Mesothelial cell of epicardium (in vitro differentiated cells): ENCODE results near the gene KIAA1671. TPM values are rescaled to one million over a fixed set of nuclear protein-coding genes. Genes with fewer than 3 reads are reported as not detected.

Experiments
- DNase-seq, 2 experiments: peaks; one replicate each; pipeline ENCODE4 v3.0.0; 2021; ENCODE audit warnings: low spot score in 2 of 2; ENCODE audit not compliant: unreplicated experiment in 2 of 2
- H3K27ac Mint-ChIP-seq: 2 replicates; pipeline ENCODE4 v1.8.0; 2021; ENCODE audit warnings: mixed read lengths
- H3K27me3 Mint-ChIP-seq: 2 replicates; pipeline ENCODE4 v1.8.0; 2021; ENCODE audit warnings: low read depth, mixed read lengths
- H3K36me3 Mint-ChIP-seq: 2 replicates; pipeline ENCODE4 v1.8.0; 2021; ENCODE audit warnings: mixed read lengths
- H3K4me1 Mint-ChIP-seq: 2 replicates; pipeline ENCODE4 v1.8.0; 2021; ENCODE audit warnings: mixed read lengths
- H3K4me3 Mint-ChIP-seq: 2 replicates; pipeline ENCODE4 v1.8.0; 2021; ENCODE audit warnings: mild to moderate bottlenecking, moderate library complexity, mixed read lengths
- H3K9me3 Mint-ChIP-seq: 2 replicates; pipeline ENCODE4 v1.8.0; 2021; ENCODE audit warnings: mixed read lengths
- total RNA-seq: library from RNA; stranded (reverse); gene quantifications from 3 replicates; pipeline ENCODE4 v1.2.1, GENCODE V29; 2021
- TF ChIP-seq, protein P1 (sequence below): fragments of 200-600 bp; sonication (generic); IDR thresholded peaks from one replicate; pipeline ENCODE4 v1.5.0; 2021; ENCODE audit warnings: antibody characterized with exemption; ENCODE audit not compliant: unreplicated experiment

The KIAA1671 gene
- total RNA-seq, 1 donor from 2014 or later: 21.8 TPM

DNA sequence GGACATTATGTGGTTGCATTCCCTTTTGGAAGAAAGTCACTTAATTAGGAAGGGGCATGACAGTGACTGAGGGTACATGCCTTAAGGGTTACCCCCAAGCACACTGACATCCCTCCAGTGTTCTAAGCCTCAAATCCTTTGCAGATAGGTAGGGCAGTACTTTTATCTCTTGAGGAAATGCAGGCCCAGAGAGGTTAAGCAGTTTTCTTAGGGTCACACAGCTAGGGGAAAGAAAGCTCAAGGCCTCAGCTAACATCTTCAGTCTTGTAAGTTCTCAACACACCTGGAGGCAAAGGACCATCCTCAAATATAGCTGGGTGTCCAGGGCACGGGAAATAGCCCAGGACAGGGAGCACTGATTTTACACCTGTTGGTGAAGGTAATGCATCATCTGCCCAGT lies 31.6 kb downstream of the KIAA1671 start:
- peaks cover 5% of the 10 kb centered on the region for H3K4me1 Mint-ChIP-seq
- H3K27me3 Mint-ChIP-seq: no peaks in the 10 kb centered on the region
- TF ChIP-seq, protein P1, sequence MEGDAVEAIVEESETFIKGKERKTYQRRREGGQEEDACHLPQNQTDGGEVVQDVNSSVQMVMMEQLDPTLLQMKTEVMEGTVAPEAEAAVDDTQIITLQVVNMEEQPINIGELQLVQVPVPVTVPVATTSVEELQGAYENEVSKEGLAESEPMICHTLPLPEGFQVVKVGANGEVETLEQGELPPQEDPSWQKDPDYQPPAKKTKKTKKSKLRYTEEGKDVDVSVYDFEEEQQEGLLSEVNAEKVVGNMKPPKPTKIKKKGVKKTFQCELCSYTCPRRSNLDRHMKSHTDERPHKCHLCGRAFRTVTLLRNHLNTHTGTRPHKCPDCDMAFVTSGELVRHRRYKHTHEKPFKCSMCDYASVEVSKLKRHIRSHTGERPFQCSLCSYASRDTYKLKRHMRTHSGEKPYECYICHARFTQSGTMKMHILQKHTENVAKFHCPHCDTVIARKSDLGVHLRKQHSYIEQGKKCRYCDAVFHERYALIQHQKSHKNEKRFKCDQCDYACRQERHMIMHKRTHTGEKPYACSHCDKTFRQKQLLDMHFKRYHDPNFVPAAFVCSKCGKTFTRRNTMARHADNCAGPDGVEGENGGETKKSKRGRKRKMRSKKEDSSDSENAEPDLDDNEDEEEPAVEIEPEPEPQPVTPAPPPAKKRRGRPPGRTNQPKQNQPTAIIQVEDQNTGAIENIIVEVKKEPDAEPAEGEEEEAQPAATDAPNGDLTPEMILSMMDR: no peak
- no peak overlapping the region for H3K4me3 Mint-ChIP-seq
- no peak overlapping the region for H3K27ac Mint-ChIP-seq
- no peak for DNase-seq
- no peaks in the 10 kb centered on the region for H3K36me3 Mint-ChIP-seq
- no peaks in the 10 kb centered on the region for H3K9me3 Mint-ChIP-seq

DNA sequence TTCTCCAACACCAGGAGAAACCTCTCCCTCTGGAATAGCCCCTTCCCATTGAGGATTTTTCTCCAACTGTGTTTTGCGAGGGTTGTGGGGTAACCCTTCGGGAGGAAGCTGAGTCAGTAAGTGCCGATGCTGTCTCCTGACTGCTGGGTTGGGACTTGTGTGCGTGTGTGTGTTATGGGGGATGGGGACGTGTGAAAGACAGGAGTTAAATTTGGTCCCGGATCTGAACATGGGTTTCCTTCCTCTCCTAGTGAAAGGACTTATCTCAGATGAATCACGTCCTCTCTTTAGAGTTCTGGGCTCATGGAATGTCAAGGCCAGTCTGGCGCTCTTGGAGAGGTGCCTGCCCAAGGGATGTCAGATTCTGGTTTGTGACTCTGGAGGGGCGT lies 33.3 kb downstream of the KIAA1671 start:
- H3K36me3 Mint-ChIP-seq: no peaks in the 10 kb centered on the region
- no peak overlapping the region for H3K4me3 Mint-ChIP-seq
- no peaks in the 10 kb centered on the region for H3K27me3 Mint-ChIP-seq
- peaks cover 2% of the 10 kb centered on the region for H3K4me1 Mint-ChIP-seq
- DNase-seq: no peak
- H3K27ac Mint-ChIP-seq: peak overlapping the region; percentile 4
- H3K9me3 Mint-ChIP-seq: no peaks in the 10 kb centered on the region
- TF ChIP-seq, protein P1: no peak

DNA sequence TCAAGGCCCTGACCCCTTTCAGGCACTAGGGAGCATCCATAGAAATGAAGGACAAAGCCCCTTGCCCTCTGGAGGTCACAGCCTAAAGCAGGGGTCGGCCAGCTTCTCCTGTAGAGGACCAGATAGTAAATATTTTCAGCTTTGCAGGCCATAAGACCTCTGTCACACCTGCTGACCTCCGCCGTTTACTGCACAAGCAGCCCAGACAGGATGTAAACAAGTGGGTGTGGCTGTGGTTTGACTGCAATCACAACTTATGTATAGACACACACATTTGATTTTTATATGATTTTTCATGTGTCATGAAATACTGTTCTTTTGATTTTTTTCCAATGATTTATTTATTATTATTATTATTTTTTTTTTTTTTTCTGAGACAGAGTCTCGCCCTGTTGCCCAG lies 34.3 kb downstream of the KIAA1671 start:
- Mint-ChIP-seq H3K4me1 (peaks cover 2% of the 10 kb centered on the region), H3K9me3 (no peaks in the 10 kb centered on the region), H3K4me3 (no peak overlapping the region), H3K36me3 (no peaks in the 10 kb centered on the region), H3K27me3 (no peaks in the 10 kb centered on the region), H3K27ac (no peak overlapping the region)
- DNase-seq: no peak
- TF ChIP-seq, protein P1: no peak

DNA sequence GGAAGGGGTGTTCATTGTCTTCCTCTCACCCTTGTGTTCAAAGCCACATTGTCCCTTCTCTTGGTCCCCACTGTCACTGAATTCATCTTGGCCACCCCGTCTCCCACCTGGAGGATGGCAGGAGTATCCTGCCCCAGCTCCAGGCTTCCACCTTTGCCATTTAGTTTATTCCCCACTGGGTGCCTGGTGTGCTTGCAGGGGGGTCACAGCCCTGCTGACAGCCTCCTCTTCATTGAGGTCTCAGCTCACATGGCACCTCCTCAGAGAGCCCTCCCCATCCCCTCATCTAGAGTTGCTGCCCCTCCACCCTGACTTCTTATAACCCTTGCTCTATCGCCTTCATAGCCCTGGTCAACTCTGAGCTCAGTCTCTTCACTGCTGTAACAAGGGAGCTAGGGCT lies 36.6 kb downstream of the KIAA1671 start:
- DNase-seq: no peak
- no peaks in the 10 kb centered on the region for H3K36me3 Mint-ChIP-seq
- TF ChIP-seq, protein P1: no peak
- no peak overlapping the region for H3K4me3 Mint-ChIP-seq
- H3K27ac Mint-ChIP-seq: no peak overlapping the region
- no peaks in the 10 kb centered on the region for H3K9me3 Mint-ChIP-seq
- H3K4me1 Mint-ChIP-seq: peaks cover 2% of the 10 kb centered on the region
- H3K27me3 Mint-ChIP-seq: no peaks in the 10 kb centered on the region

DNA sequence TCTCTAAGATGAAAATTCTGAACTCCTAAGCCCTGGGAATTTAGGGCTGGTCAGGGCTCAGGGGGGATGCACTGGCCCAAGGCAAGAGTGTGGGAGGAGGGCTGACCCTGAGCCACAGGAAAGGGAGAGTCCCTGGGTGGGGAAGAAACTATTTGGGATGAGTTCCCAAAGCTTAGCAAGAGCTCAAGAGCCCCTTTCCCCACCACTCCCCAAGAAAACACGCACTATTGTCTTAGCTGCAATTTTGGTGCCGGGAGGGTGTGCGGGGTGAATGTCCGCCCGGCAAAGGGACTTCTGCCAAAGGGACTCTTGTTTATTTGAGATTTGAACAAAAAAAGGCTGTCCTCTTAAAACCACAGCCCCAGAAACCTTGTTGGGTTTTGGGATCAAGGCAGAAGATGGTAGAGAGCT lies 37.0 kb downstream of the KIAA1671 start:
- TF ChIP-seq, protein P1: no peak
- no peaks in the 10 kb centered on the region for H3K27me3 Mint-ChIP-seq
- peaks cover 2% of the 10 kb centered on the region for H3K4me1 Mint-ChIP-seq
- H3K27ac Mint-ChIP-seq: no peak overlapping the region
- no peak overlapping the region for H3K4me3 Mint-ChIP-seq
- no peak for DNase-seq
- H3K9me3 Mint-ChIP-seq: no peaks in the 10 kb centered on the region
- H3K36me3 Mint-ChIP-seq: no peaks in the 10 kb centered on the region

DNA sequence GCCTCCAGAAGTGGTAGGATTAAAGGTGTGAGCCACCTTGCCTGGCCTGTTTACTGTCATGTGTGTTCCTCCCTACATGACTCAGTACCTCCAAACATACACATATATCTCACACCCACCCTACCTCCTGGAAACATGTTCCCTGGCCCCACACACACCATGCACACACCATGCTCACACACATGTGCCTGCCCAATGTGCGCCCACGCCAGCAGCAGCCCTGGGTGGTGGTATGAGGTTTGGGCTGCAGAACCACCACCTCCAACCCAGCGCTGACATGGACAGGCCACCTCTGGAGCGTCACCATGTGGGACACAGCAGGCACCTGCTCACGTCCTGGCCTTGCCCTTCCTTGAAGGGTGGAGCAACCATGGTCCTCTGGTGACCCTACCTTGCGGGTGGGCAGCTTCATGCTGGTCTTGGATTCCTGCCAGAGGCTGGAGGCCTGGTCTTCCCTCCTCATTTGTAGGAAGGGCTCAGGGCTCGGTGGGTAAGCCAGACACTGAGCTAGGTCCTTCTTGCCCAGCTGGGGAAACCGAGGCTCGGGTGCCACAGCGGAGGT lies 37.9 kb downstream of the KIAA1671 start:
- Mint-ChIP-seq H3K27me3 (no peaks in the 10 kb centered on the region), H3K36me3 (no peaks in the 10 kb centered on the region), H3K27ac (no peak overlapping the region), H3K4me1 (peaks cover 2% of the 10 kb centered on the region), H3K4me3 (no peak overlapping the region), H3K9me3 (no peaks in the 10 kb centered on the region)
- TF ChIP-seq, protein P1: no peak
- no peak for DNase-seq
